ENCODE measurements around the gene TRIM54. TPM values are rescaled to one million over a fixed set of nuclear protein-coding genes. Genes with fewer than 3 reads are reported as not detected.
"Not testable (repeated sequence)": the region's sequence is repeated elsewhere in the genome, so short reads cannot be mapped to it uniquely, and the experiment has no call there.

TRIM54 gene
- total RNA-seq, 1 experiment from 2014 or later = 2.8 TPM

DNA sequence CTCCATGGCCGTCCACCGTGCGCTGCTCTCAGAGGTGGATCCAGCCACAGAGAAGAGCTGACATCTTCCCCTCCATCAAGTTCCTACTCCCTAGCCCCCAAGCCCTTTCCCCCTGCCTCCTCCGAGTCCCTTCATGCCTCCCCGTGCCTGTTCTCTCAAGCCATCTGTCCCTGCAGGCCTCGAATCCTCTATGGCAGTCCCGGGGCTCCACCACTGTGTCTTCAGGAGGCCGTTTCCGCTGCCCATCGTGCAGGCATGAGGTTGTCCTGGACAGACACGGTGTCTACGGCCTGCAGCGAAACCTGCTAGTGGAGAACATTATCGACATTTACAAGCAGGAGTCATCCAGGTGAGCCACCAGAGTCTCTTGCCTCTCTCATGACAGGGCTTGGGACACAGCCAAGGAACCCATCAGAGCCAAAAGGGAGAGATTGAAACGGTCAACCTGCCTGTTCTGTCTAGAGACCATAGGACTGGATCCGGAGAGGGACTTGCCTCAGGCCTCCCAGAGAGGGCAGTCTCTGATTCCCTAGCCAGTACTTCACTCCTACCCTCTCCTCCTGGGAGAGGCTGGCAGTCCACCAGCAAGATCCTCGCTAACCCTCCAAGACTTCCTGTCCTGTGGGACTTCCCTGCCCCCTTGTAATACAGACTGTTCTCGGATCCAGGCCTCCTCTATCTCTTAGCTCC, 16.3 kb downstream of the TRIM54 start:
- BruUV-seq (replicated peaks) = no TSS peak
- no peak overlapping the region for H3K27ac ChIP-seq (ENCODE audit: low read depth, low read length, poor library complexity, severe bottlenecking)
- ChIA-PET POLR2A (ENCODE audit: low non-redundant PET) (no interaction called here), CTCF (no interaction called here)
- peaks cover 4% of the 10 kb centered on the region for H3K4me1 ChIP-seq (ENCODE audit: insufficient read depth, low read length, poor library complexity, severe bottlenecking)
- H3K4me3 ChIP-seq (ENCODE audit: low read depth, low read length, poor library complexity, severe bottlenecking) = no peak overlapping the region
- intact Hi-C loops (cut with micrococcal nuclease; ENCODE audit: unreplicated experiment) = no loop called here
- TF ChIP-seq, protein P1, sequence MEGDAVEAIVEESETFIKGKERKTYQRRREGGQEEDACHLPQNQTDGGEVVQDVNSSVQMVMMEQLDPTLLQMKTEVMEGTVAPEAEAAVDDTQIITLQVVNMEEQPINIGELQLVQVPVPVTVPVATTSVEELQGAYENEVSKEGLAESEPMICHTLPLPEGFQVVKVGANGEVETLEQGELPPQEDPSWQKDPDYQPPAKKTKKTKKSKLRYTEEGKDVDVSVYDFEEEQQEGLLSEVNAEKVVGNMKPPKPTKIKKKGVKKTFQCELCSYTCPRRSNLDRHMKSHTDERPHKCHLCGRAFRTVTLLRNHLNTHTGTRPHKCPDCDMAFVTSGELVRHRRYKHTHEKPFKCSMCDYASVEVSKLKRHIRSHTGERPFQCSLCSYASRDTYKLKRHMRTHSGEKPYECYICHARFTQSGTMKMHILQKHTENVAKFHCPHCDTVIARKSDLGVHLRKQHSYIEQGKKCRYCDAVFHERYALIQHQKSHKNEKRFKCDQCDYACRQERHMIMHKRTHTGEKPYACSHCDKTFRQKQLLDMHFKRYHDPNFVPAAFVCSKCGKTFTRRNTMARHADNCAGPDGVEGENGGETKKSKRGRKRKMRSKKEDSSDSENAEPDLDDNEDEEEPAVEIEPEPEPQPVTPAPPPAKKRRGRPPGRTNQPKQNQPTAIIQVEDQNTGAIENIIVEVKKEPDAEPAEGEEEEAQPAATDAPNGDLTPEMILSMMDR (conservative IDR thresholded peaks at IDR 0.05; ENCODE audit: low read depth, low read length) = no peak
- no peak for TF ChIP-seq EZH2 (IDR thresholded peaks at IDR 0.05; ENCODE audit: borderline replicate concordance, low read depth, low read length, poor library complexity, severe bottlenecking)
- H3K36me3 ChIP-seq (ENCODE audit: insufficient read depth, low read length, poor library complexity, severe bottlenecking) = no peaks in the 10 kb centered on the region
- no peaks in the 10 kb centered on the region for H3K27me3 ChIP-seq (replicated peaks; ENCODE audit: insufficient read depth, low read depth, low read length, poor library complexity)
- H3K9me3 ChIP-seq (ENCODE audit: low read depth, low read length, poor library complexity, severe bottlenecking) = no peaks in the 10 kb centered on the region
- DNase-seq (ENCODE audit: low spot score) = no peak

DNA sequence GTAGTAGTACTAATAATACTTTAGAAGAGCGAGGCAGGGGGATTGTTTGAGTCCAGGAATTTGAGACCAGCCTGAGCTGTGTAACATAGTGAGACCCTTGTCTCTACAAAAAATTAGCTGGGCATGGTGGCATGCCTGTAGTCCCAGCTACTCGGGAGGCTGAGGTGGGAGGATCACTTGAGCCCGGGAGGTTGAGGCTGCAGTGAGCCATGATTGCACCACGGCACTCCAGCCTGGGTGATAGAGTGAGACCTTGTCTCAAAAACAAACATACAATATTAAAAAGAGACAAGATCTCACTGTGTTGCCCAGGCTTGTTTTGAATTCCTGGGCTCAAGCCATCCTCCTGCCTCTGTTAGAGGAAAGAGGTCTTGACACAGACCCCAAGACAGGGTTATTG, 18.4 kb downstream of the TRIM54 start:
- POLR2A ChIA-PET (ENCODE audit: low non-redundant PET); H3K9me3 ChIP-seq (ENCODE audit: low read depth, low read length, poor library complexity, severe bottlenecking); H3K4me3 ChIP-seq (ENCODE audit: low read depth, low read length, poor library complexity, severe bottlenecking); H3K27me3 ChIP-seq (replicated peaks; ENCODE audit: insufficient read depth, low read depth, low read length, poor library complexity); BruUV-seq (replicated peaks); H3K36me3 ChIP-seq (ENCODE audit: insufficient read depth, low read length, poor library complexity, severe bottlenecking); DNase-seq (ENCODE audit: low spot score); H3K27ac ChIP-seq (ENCODE audit: low read depth, low read length, poor library complexity, severe bottlenecking); H3K4me1 ChIP-seq (ENCODE audit: insufficient read depth, low read length, poor library complexity, severe bottlenecking): not testable (repeated sequence)
- CTCF ChIA-PET = interaction anchor here (1.0 kb wide), 1 partner anchor 454 kb away, joined by 3 read pairs; no protein-coding TSS in a partner anchor
- intact Hi-C loops (cut with micrococcal nuclease; ENCODE audit: unreplicated experiment) = loop anchor here (5.0 kb wide), 2 partner anchors 38 to 203 kb away; partner anchors contain the start of gene SLC30A3

DNA sequence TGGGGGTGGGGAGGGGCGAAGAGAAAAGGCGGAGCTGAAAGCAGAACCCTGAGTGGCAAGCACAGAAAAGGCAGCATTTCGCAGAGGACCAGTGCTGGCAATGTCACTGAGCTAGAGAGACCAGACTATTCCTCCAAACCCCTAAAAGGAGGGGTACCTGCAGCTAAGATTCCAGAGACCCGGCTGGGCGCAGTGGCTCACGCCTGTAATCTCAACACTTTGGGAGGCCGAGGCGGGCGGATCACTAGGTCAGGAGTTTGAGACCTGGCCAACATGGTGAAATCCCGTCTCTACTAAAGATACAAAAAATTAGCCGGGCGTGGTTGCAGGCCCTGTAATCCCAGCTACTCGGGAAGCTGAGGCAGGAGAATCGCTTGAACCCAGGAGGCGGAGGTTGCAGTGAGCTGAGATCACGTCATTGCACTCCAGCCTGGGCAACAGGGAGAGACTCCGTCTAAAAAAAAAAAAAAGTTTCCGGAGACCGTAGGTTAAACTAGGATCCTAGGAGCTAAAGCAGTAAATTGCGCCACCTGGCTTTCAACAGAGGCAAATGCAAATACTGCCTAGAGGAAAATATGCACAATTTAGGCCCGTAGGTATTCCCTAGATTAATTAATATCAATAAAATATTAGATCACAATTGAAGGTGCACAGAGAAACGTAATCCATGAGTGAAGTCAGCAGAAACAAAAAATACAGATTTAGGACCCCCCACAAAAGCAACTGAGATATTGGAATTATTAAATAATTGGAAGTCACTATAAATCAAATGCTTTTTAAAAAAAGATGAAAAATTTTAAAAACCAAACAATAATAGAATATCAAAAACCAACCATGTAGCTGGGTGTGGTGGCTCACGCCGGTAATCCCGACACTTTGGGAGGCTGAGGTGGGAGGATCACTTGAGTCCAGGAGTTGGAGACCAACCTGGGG, 21.1 kb downstream of the TRIM54 start:
- Histone ChIP-seq H3K4me3 (ENCODE audit: low read depth, low read length, poor library complexity, severe bottlenecking) (peak overlapping the region; percentile 37), H3K36me3 (ENCODE audit: insufficient read depth, low read length, poor library complexity, severe bottlenecking) (no peaks in the 10 kb centered on the region), H3K9me3 (ENCODE audit: low read depth, low read length, poor library complexity, severe bottlenecking) (no peaks in the 10 kb centered on the region), H3K4me1 (ENCODE audit: insufficient read depth, low read length, poor library complexity, severe bottlenecking) (peaks cover 15% of the 10 kb centered on the region), H3K27me3 (replicated peaks; ENCODE audit: insufficient read depth, low read depth, low read length, poor library complexity) (peaks cover 22% of the 10 kb centered on the region), H3K27ac (ENCODE audit: low read depth, low read length, poor library complexity, severe bottlenecking) (peak overlapping the region; percentile 17)
- no peak for TF ChIP-seq EZH2 (IDR thresholded peaks at IDR 0.05; ENCODE audit: borderline replicate concordance, low read depth, low read length, poor library complexity, severe bottlenecking)
- TF ChIP-seq, protein P1 (conservative IDR thresholded peaks at IDR 0.05; ENCODE audit: low read depth, low read length) = peak; percentile 88
- no TSS peak for BruUV-seq (replicated peaks)
- ChIA-PET POLR2A (ENCODE audit: low non-redundant PET) (interaction anchor here (0.6 kb wide), 2 partner anchors 77 to 216 kb away, joined by 5 read pairs; partner anchors contain the start of gene ZNF513), CTCF (interaction anchor here (0.6 to 1.7 kb wide), 15 partner anchors 10 to 457 kb away, joined by 3 to 16 read pairs (median 5); partner anchors contain the start of genes KHK and SLC30A3)
- DNase-seq (ENCODE audit: low spot score) = peak; percentile 85
- intact Hi-C loops (cut with micrococcal nuclease; ENCODE audit: unreplicated experiment) = loop anchor here (5.0 kb wide), 2 partner anchors 41 to 206 kb away; partner anchors contain the start of gene SLC30A3

Data from A673 (cell line).